K562 (cell line): ENCODE measurements around the gene RTF2. TPM values are rescaled to one million over a fixed set of nuclear protein-coding genes. Genes with fewer than 3 reads are reported as not detected.
A peak's percentile ranks its signal among the peaks of the same experiment; 100 is the strongest.

Source experiments
- ATAC-seq: fragments of 200-7000 bp; cut with Tn5 transposase; 3 replicates; pipeline ENCODE4 v1.9.1; 2020; ENCODE audit warnings: moderate library complexity
- BruUV-seq: library from RNA; stranded (reverse); fragments of 400-500 nt; replicated peaks from 2 replicates; lab custom pipeline; 2021; lab: Mats Ljungman, UMichigan
- CTCF ChIA-PET: fragments of 300-600 bp; formaldehyde crosslinking; extraction: SDS; loops from one replicate; lab custom pipeline; 2021; ENCODE audit warnings: low intra/inter-chr PET ratio; lab: Yijun Ruan, JAX
- POLR2A ChIA-PET: fragments of 300-600, 350-650 bp; sonication (Branson Sonifier 250); formaldehyde crosslinking; extraction: SDS; loops from one replicate; lab custom pipeline; 2021; ENCODE audit warnings: antibody characterized with exemption, inconsistent platforms; lab: Yijun Ruan, JAX
- DNase-seq, 4 experiments: peaks; one replicate each; pipeline versions ENCODE4 v3.0.0 to v3.0.0-alpha.2; 2011 to 2018; ENCODE audit warnings: low spot score in 3 of 4, mixed read lengths in 3 of 4; ENCODE audit errors: extremely low read depth in 1 of 4
- FAIRE-seq: peaks from 2 replicates; lab custom pipeline; 2011; peaks lifted over from hg19 to GRCh38; lab: Jason Lieb, UNC
- H2AFZ ChIP-seq: 2 replicates; pipeline ENCODE4 v1.6.0; 2011; ENCODE audit warnings: low read depth, low read length, control low read depth, inconsistent platforms
- H3K27ac ChIP-seq: fragments of 200-600 bp; 3 replicates; pipeline ENCODE4 v1.8.0; 2011; ENCODE audit warnings: low read depth, mild to moderate bottlenecking, control low read depth, inconsistent platforms, low read length, moderate library complexity, mixed read lengths; ENCODE audit errors: extremely low read depth
- H3K27me3 ChIP-seq, 2 experiments: fragments of 300-600 bp in 1 of 2; 2 replicates in 1 of 2; 3 replicates in 1 of 2; pipeline versions ENCODE4 v1.6.0 to v1.8.0; 2011; ENCODE audit warnings: inconsistent platforms in 2 of 2, low read length in 2 of 2, mild to moderate bottlenecking in 1 of 2, mixed read lengths in 1 of 2, moderate library complexity in 1 of 2; ENCODE audit not compliant: control insufficient read depth in 2 of 2, insufficient read depth in 2 of 2
- H3K36me3 ChIP-seq: fragments of 300-600 bp; 3 replicates; pipeline ENCODE4 v1.8.0; 2011; ENCODE audit warnings: mild to moderate bottlenecking, low read length, inconsistent platforms; ENCODE audit not compliant: control insufficient read depth, insufficient read depth
- H3K4me1 ChIP-seq, 2 experiments: fragments of 200-600 bp in 1 of 2; replicated peaks in 1 of 2; 2 replicates in 1 of 2; 3 replicates in 1 of 2; pipeline versions ENCODE4 v1.5.1 to v1.8.0; 2011; ENCODE audit warnings: inconsistent platforms in 2 of 2, low read length in 2 of 2, mild to moderate bottlenecking in 1 of 2, mixed read lengths in 1 of 2, moderate library complexity in 1 of 2; ENCODE audit not compliant: control insufficient read depth in 2 of 2, insufficient read depth in 2 of 2
- H3K4me2 ChIP-seq: 2 replicates; pipeline ENCODE4 v1.6.1; 2011; ENCODE audit warnings: low read length, control low read depth, inconsistent platforms, mixed read lengths; ENCODE audit not compliant: insufficient read depth
- H3K4me3 ChIP-seq: fragments of 200-600 bp; sonication (generic), shearing (Covaris generic); 2 replicates; pipeline ENCODE4 v1.5.1; 2016; ENCODE audit warnings: control low read depth, inconsistent platforms
- H3K79me2 ChIP-seq: fragments of 200-600 bp; 3 replicates; pipeline ENCODE4 v1.8.0; 2011; ENCODE audit warnings: low read length, inconsistent platforms; ENCODE audit not compliant: control insufficient read depth, insufficient read depth
- H3K9ac ChIP-seq, 2 experiments: 2 replicates each; pipeline versions ENCODE4 v1.6.0 to v1.6.1; 2011; ENCODE audit warnings: low read depth in 2 of 2, low read length in 2 of 2, control low read depth in 1 of 2, inconsistent platforms in 1 of 2, mild to moderate bottlenecking in 1 of 2, mixed read lengths in 1 of 2; ENCODE audit not compliant: insufficient read depth in 1 of 2
- H3K9me1 ChIP-seq: one replicate; pipeline ENCODE4 v1.6.0; 2011; ENCODE audit warnings: inconsistent platforms, mild to moderate bottlenecking, low read length, moderate library complexity; ENCODE audit not compliant: control insufficient read depth, insufficient read depth
- H3K9me3 ChIP-seq: replicated peaks from 2 replicates; pipeline ENCODE4 v1.5.1; 2011; ENCODE audit warnings: low read depth, low read length, inconsistent platforms; ENCODE audit not compliant: control insufficient read depth, insufficient read depth
- H4K20me1 ChIP-seq: replicated peaks from 2 replicates; pipeline ENCODE4 v1.6.1; 2011; ENCODE audit warnings: low read length, inconsistent platforms, mixed read lengths; ENCODE audit not compliant: control insufficient read depth, insufficient read depth
- CCNT2 ChIP-seq: IDR thresholded peaks from 2 replicates; pipeline ENCODE4 v1.6.1; 2011; ENCODE audit warnings: borderline replicate concordance, low read depth, mild to moderate bottlenecking, moderate library complexity, mixed read lengths, low read length; ENCODE audit not compliant: insufficient read length; ENCODE audit errors: extremely low read depth
- CHCHD3 ChIP-seq: fragments of 250-450 bp; sonication (Bioruptor Pico); IDR thresholded peaks from 2 replicates; pipeline ENCODE4 v2.1.2; 2022; ENCODE audit warnings: mild to moderate bottlenecking
- E2F6 ChIP-seq, 2 experiments: IDR thresholded peaks; 2 replicates each; pipeline ENCODE4 v1.6.1; 2011; ENCODE audit warnings: borderline replicate concordance in 1 of 2, control low read depth in 1 of 2, low read depth in 1 of 2, low read length in 1 of 2, mild to moderate bottlenecking in 1 of 2, mixed read lengths in 1 of 2, moderate library complexity in 1 of 2; ENCODE audit not compliant: insufficient read depth in 1 of 2, insufficient read length in 1 of 2, poor library complexity in 1 of 2, severe bottlenecking in 1 of 2; ENCODE audit errors: extremely low read depth in 1 of 2
- ETV6 ChIP-seq, 3 experiments: fragments of 150-350 bp in 1 of 3; sonication (generic) in 1 of 3; formaldehyde crosslinking in 1 of 3; IDR thresholded peaks; 2 replicates each; pipeline versions ENCODE4 v1.6.1 to v1.8.0; 2014 to 2022; ENCODE audit warnings: borderline replicate concordance in 2 of 3, low read depth in 2 of 3, antibody characterized with exemption in 1 of 3, low read length in 1 of 3, mild to moderate bottlenecking in 1 of 3, missing genetic modification reagents in 1 of 3
- HDAC6 ChIP-seq: IDR thresholded peaks from 2 replicates; pipeline ENCODE4 v1.6.1; 2012; ENCODE audit warnings: low read depth, mild to moderate bottlenecking, control low read depth, inconsistent platforms, low read length, moderate library complexity
- MEF2A ChIP-seq: IDR thresholded peaks from 2 replicates; pipeline ENCODE4 v1.6.1; 2011; ENCODE audit warnings: low read depth, mild to moderate bottlenecking, low read length, moderate library complexity; ENCODE audit not compliant: control insufficient read depth
- MNT ChIP-seq, 2 experiments: fragments of 450-650 bp; conservative IDR thresholded peaks; 2 replicates each; pipeline ENCODE4 v1.6.1; 2017; ENCODE audit warnings: mild to moderate bottlenecking in 2 of 2, moderate library complexity in 2 of 2
- MXI1 ChIP-seq: IDR thresholded peaks from 2 replicates; pipeline ENCODE4 v1.6.1; 2011; ENCODE audit warnings: low read depth, mild to moderate bottlenecking, improper control_type of control experiment, low read length
- NUFIP1 ChIP-seq: fragments of 450-650 bp; IDR thresholded peaks from 2 replicates; pipeline ENCODE4 v1.6.1; 2018; ENCODE audit not compliant: partially characterized antibody
- POLR3A ChIP-seq: IDR thresholded peaks from 2 replicates; pipeline ENCODE4 v1.6.1; 2011; ENCODE audit warnings: borderline replicate concordance, mild to moderate bottlenecking, moderate library complexity; ENCODE audit not compliant: insufficient read length, insufficient read depth; ENCODE audit errors: extremely low read depth
- RCOR1 ChIP-seq, 2 experiments: IDR thresholded peaks; 2 replicates each; pipeline ENCODE4 v1.6.1; 2012; ENCODE audit warnings: low read depth in 2 of 2, low read length in 2 of 2, borderline replicate concordance in 1 of 2, improper control_type of control experiment in 1 of 2
- SMARCB1 ChIP-seq: IDR thresholded peaks from 2 replicates; pipeline ENCODE4 v1.6.1; 2011; ENCODE audit warnings: improper control_type of control experiment, low read depth; ENCODE audit not compliant: insufficient read length
- TRIM24 ChIP-seq, 2 experiments: fragments of 450-650 bp; IDR thresholded peaks; 2 replicates each; pipeline ENCODE4 v1.6.1; 2016
- ZNF512 ChIP-seq: IDR thresholded peaks from 2 replicates; pipeline ENCODE4 v1.6.1; 2016; ENCODE audit warnings: missing genetic modification characterization, missing compliant biosample characterization
- WGBS: fragments of 100-300 bp; shearing (Covaris generic); methylation state at CpG from one replicate; pipeline ENCODE4 v1.1.6; 2016; ENCODE audit warnings: low coverage, mixed read lengths; ENCODE audit not compliant: insufficient coverage; ENCODE audit errors: missing lambda C conversion rate; 5-methylcytosine and 5-hydroxymethylcytosine counted together
- in situ Hi-C: fragments of 300-500 bp; cut with MboI; formaldehyde crosslinking; loops from 4 replicates; pipeline ENCODE4 v1.15.0; 2018; ENCODE audit warnings: inconsistent platforms, mixed read lengths
- intact Hi-C: fragments of 100-400 bp; cut with micrococcal nuclease; formaldehyde crosslinking; loops from 2 replicates; pipeline ENCODE4 v1.14.2; 2022
- polyA plus RNA-seq, 8 experiments: library from polyadenylated mRNA; depleted of rRNA in 4 of 8; stranded (reverse) in 5 of 8; unstranded in 3 of 8; fragments of >200 nt; fragmentation: Nextera tagmentation in 2 of 8; fragmentation: Illumina TruSeq in 1 of 8; extraction: Ambion mirVana in 2 of 8; extraction: Trizol in 1 of 8; gene quantifications; 2 replicates each; pipeline versions ENCODE4 v1.2.1 to v1.2.3, GENCODE V29; 2011 to 2014; ENCODE audit warnings: inconsistent platforms in 1 of 8, missing spikeins in 1 of 8
- total RNA-seq, 7 experiments: library from RNA; depleted of rRNA in 6 of 7; stranded (reverse); fragments of >200 nt in 6 of 7; fragmentation: Illumina TruSeq in 2 of 7; extraction: Trizol in 2 of 7; gene quantifications; 2 replicates each; pipeline versions ENCODE4 v1.2.1 to v1.2.3, GENCODE V29; 2011 to 2021; ENCODE audit warnings: low replicate concordance in 1 of 7

The RTF2 gene
- total and polyA plus RNA-seq, 9 of the 15 experiments (the other 6 are each of a cell fraction or from before 2014, with no cell fraction given): 67.0 to 177 (median 84.9) TPM

GRCh38 chr20:56427797-56428196 is 40.6 kb upstream of the RTF2 start (continued):
- TF ChIP-seq SMARCB1: no peak
- TF ChIP-seq MNT (conservative IDR thresholded peaks at IDR 0.05): no peak
- TF ChIP-seq TRIM24 (IDR thresholded peaks at IDR 0.05): no peak
- peak in 1 of 2 experiments; percentile 50; a peak in 1 of 4 replicates for TF ChIP-seq ETV6 (IDR thresholded peaks at IDR 0.05; ENCODE audit: borderline replicate concordance in 1 of 2, low read depth in 2 of 2, low read length in 1 of 2)
- TF ChIP-seq ETV6 (CRISPR knock-in tag; IDR thresholded peaks at IDR 0.05; ENCODE audit: borderline replicate concordance): no peak

DNA sequence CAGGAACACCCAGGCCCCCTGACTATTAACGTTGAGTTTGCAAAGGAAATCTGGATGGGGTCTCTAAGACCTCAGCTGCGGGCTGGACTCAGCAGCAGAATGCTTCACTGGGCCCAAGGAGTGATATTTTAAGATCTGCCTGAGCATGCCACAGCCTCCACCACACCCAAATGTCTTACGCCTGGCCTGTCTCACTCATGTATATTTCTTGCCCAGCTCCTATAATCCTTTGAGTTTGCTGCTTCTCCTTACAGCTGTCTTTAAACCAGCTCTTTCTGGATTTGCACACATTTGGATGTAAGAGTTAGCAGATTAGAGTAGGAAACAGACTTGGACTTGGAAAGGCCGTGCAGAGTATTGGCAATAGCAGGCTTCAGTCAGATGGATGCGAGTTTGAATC is 40.0 kb upstream of the RTF2 start:
- no peaks in the 10 kb centered on the region for H3K9me1 ChIP-seq
- peak overlapping the region in 1 of 2 experiments; percentile 66; a peak in 1 of 4 replicates for H3K9ac ChIP-seq
- ChIA-PET POLR2A (interaction anchor here (0.9 to 2.1 kb wide), 7 partner anchors 11 to 188 kb away, joined by 3 to 8 read pairs (median 5); partner anchors contain the start of genes AURKA and CSTF1), CTCF (no interaction called here)
- ATAC-seq (peak; percentile 17), FAIRE-seq (no peak), DNase-seq (no peak)
- in situ Hi-C loops (no loop called here), intact Hi-C loops (loop anchor here (2.0 kb wide), 1 partner anchor 16 kb away; the partner anchor contains the start of gene CASS4)
- H3K4me3 ChIP-seq: no peak overlapping the region
- no TSS peak for BruUV-seq
- peaks cover 99% of the 10 kb centered on the region for H3K79me2 ChIP-seq
- H3K27ac ChIP-seq: peak overlapping the region; percentile 50; the same call in 2 of the 3 replicates
- TF ChIP-seq POLR3A (no peak), CCNT2 (no peak), HDAC6 (no peak), ZNF512 (tag) (no peak), MEF2A (no peak), RCOR1 (IDR thresholded peaks at IDR 0.05; ENCODE audit: borderline replicate concordance in 1 of 2, low read depth in 2 of 2, low read length in 2 of 2) (no peak), E2F6 (IDR thresholded peaks at IDR 0.05; ENCODE audit: borderline replicate concordance in 1 of 2, extremely low read depth in 1 of 2, insufficient read depth in 1 of 2, insufficient read length in 1 of 2, low read depth in 1 of 2, low read length in 1 of 2, poor library complexity in 1 of 2, severe bottlenecking in 1 of 2) (no peak), MXI1 (no peak), NUFIP1 (no peak), CHCHD3 (CRISPR knock-in tag) (no peak)
- peak overlapping the region; percentile 64; the same call in 1 of the 2 replicates for H3K4me2 ChIP-seq
- H3K4me1 ChIP-seq: peaks cover 26 to 57% of the 10 kb centered on the region in 2 experiments
- H3K27me3 ChIP-seq: no peaks in the 10 kb centered on the region
- 61% methylated on average over 5 of the region's 5 CpGs for WGBS
- H3K9me3 ChIP-seq: no peaks in the 10 kb centered on the region
- H3K36me3 ChIP-seq: peaks cover 86% of the 10 kb centered on the region
- peaks cover 31% of the 10 kb centered on the region for H4K20me1 ChIP-seq
- H2AFZ ChIP-seq: no peak overlapping the region
